Right ventricle myocardium superior (tissue), 1 donor: ENCODE data around the gene LRRC61. TPM values are rescaled to one million over a fixed set of nuclear protein-coding genes. Genes with fewer than 3 reads are reported as not detected.
"Not testable (repeated sequence)": the region's sequence is repeated elsewhere in the genome, so short reads cannot be mapped to it uniquely, and the experiment has no call there.

ENCODE experiments used
- ATAC-seq: fragments of 200-7000 bp; cut with Tn5 transposase; one replicate; pipeline ENCODE4 v1.9.1; 2020; ENCODE audit warnings: mild to moderate bottlenecking; ENCODE audit not compliant: poor library complexity
- DNase-seq: peaks from one replicate; pipeline ENCODE4 v3.0.0-alpha.2; 2020
- intact Hi-C: fragments of 100-400 bp; cut with DNase I; formaldehyde crosslinking; loops from one replicate; pipeline ENCODE4 v1.11.2; 2022
- total RNA-seq: library from RNA; stranded (reverse); fragmentation: NEBNext Ultra II Directional; extraction: Animal tissue kit (Norgen Biotek cat#: 25700); gene quantifications from one replicate; pipeline ENCODE4 v1.2.1, GENCODE V29; 2021
- donor health status: DM: no; HTN: yes; CAD: no; lungs with severe emphysema.

Gene LRRC61
- total RNA-seq, 1 donor from 2014 or later: 3.7 TPM

GRCh38 chr7:150305259-150305902, 17.8 kb upstream of the LRRC61 start:
- intact Hi-C loops, DNase-seq, ATAC-seq: not testable (repeated sequence)

GRCh38 chr7:150305903-150306284, 17.3 kb upstream of the LRRC61 start:
- ATAC-seq, intact Hi-C loops, DNase-seq: not testable (repeated sequence)

GRCh38 chr7:150306377-150306776, 16.8 kb upstream of the LRRC61 start:
- DNase-seq, ATAC-seq, intact Hi-C loops: not testable (repeated sequence)

GRCh38 chr7:150307129-150307528, 16.0 kb upstream of the LRRC61 start:
- intact Hi-C loops: no loop called here

GRCh38 chr7:150307904-150308303, 15.3 kb upstream of the LRRC61 start:
- intact Hi-C loops: no loop called here
- ATAC-seq: no peak
- DNase-seq: no peak

More at GRCh38 chr7:150307129-150307528, 16.0 kb upstream of the LRRC61 start:
- ATAC-seq (no peak), DNase-seq (no peak)

GRCh38 chr7:150308575-150308974, 14.6 kb upstream of the LRRC61 start:
- no peak for ATAC-seq
- DNase-seq: no peak
- intact Hi-C loops: no loop called here

GRCh38 chr7:150311146-150311545, 12.0 kb upstream of the LRRC61 start:
- DNase-seq (no peak), ATAC-seq (no peak)
- intact Hi-C loops: no loop called here

- no peak for DNase-seq
- intact Hi-C loops: no loop called here
- no peak for ATAC-seq
Measured at GRCh38 chr7:150311711-150312110, 11.4 kb upstream of the LRRC61 start.

GRCh38 chr7:150312649-150313366, 10.3 kb upstream of the LRRC61 start:
- intact Hi-C loops, DNase-seq, ATAC-seq: not testable (repeated sequence)

- no peak for DNase-seq
- intact Hi-C loops: no loop called here
- ATAC-seq: no peak
Measured at GRCh38 chr7:150313367-150313809, 9.8 kb upstream of the LRRC61 start.

GRCh38 chr7:150313870-150314269, 9.3 kb upstream of the LRRC61 start:
- DNase-seq (no peak), ATAC-seq (no peak)
- intact Hi-C loops: no loop called here

- no peak for ATAC-seq
- DNase-seq: no peak
- intact Hi-C loops: no loop called here
Measured at GRCh38 chr7:150314639-150315239, 8.4 kb upstream of the LRRC61 start.

GRCh38 chr7:150316987-150317386, 6.2 kb upstream of the LRRC61 start:
- not testable (repeated sequence) for DNase-seq, ATAC-seq

GRCh38 chr7:150317748-150318444, 5.3 kb upstream of the LRRC61 start:
- DNase-seq (no peak), ATAC-seq (no peak)
- intact Hi-C loops: no loop called here

More at GRCh38 chr7:150316987-150317386, 6.2 kb upstream of the LRRC61 start:
- intact Hi-C loops: not testable (repeated sequence)

GRCh38 chr7:150321788-150322113, 1.4 kb upstream of the LRRC61 start:
- ATAC-seq: no peak
- DNase-seq: no peak
- intact Hi-C loops: no loop called here

GRCh38 chr7:150322114-150322832, 882 bp upstream of the LRRC61 start:
- intact Hi-C loops: no loop called here
- ATAC-seq (no peak), DNase-seq (no peak)

- DNase-seq: no peak
- peak; percentile 52 for ATAC-seq
- intact Hi-C loops: no loop called here
Measured at GRCh38 chr7:150323682-150324372, 672 bp downstream of the LRRC61 start.

GRCh38 chr7:150324373-150324961, 1.3 kb downstream of the LRRC61 start:
- ATAC-seq: no peak
- DNase-seq: no peak
- intact Hi-C loops: no loop called here
